H1 (cell line): ENCODE results near the gene FOSL2. TPM values are rescaled to one million over a fixed set of nuclear protein-coding genes. Genes with fewer than 3 reads are reported as not detected.

Experiments
- CTCF ChIA-PET: fragments of 300-600 bp; sonication (Branson Sonifier 250); formaldehyde crosslinking; loops from one replicate; lab custom pipeline; 2021; ENCODE audit not compliant: partially characterized antibody; lab: Charles Lee
- POLR2A ChIA-PET: fragments of 300-600 bp; sonication (Branson Sonifier 250); formaldehyde crosslinking; loops from one replicate; lab custom pipeline; 2021; ENCODE audit warnings: inconsistent platforms; ENCODE audit not compliant: partially characterized antibody; lab: Charles Lee
- DNase-seq, 2 experiments: peaks; one replicate each; pipeline versions ENCODE4 v3.0.0 to v3.0.0-alpha.2; 2010 to 2022; ENCODE audit warnings: low spot score in 2 of 2, low read depth in 1 of 2, mixed read lengths in 1 of 2
- FAIRE-seq: peaks from 2 replicates; lab custom pipeline; 2011; peaks lifted over from hg19 to GRCh38; lab: Jason Lieb, UNC
- H2AFZ ChIP-seq: 2 replicates; pipeline ENCODE4 v1.8.1; 2012; ENCODE audit warnings: low read length, inconsistent platforms
- H2AK5ac ChIP-seq: 2 replicates; pipeline ENCODE4 v1.6.1; 2013; ENCODE audit warnings: low read depth, low read length
- H2BK120ac ChIP-seq: replicated peaks from 2 replicates; pipeline ENCODE3; 2013; ENCODE audit warnings: low read depth, low read length, inconsistent platforms
- H2BK12ac ChIP-seq: 2 replicates; pipeline ENCODE4 v1.6.1; 2013; ENCODE audit warnings: low read depth, low read length
- H2BK15ac ChIP-seq: 2 replicates; pipeline ENCODE4 v1.6.1; 2013; ENCODE audit warnings: low read length
- H2BK20ac ChIP-seq: 2 replicates; pipeline ENCODE4 v1.6.1; 2013; ENCODE audit warnings: low read length
- H2BK5ac ChIP-seq: 2 replicates; pipeline ENCODE4 v1.6.1; 2013; ENCODE audit warnings: low read depth, low read length
- H3K14ac ChIP-seq: 2 replicates; pipeline ENCODE4 v1.6.1; 2013; ENCODE audit warnings: inconsistent platforms; ENCODE audit not compliant: insufficient read length
- H3K18ac ChIP-seq: 2 replicates; pipeline ENCODE4 v1.6.1; 2013; ENCODE audit warnings: low read length; ENCODE audit errors: extremely low read depth
- H3K23ac ChIP-seq: 2 replicates; pipeline ENCODE4 v1.6.1; 2013; ENCODE audit warnings: inconsistent platforms; ENCODE audit not compliant: insufficient read length
- H3K23me2 ChIP-seq: 2 replicates; pipeline ENCODE4 v1.6.1; 2013; ENCODE audit warnings: low read depth, low read length
- H3K27ac ChIP-seq: 2 replicates; pipeline ENCODE4 v1.6.1; 2011; ENCODE audit warnings: low read depth, low read length, inconsistent platforms
- H3K27me3 ChIP-seq, 4 experiments: replicated peaks in 1 of 4; 1 replicate in 1 of 4; 2 replicates in 3 of 4; pipeline versions ENCODE4 v1.6.1 to v1.8.1; 2011 to 2013; ENCODE audit warnings: low read length in 3 of 4, mild to moderate bottlenecking in 3 of 4, inconsistent platforms in 2 of 4, mixed read lengths in 2 of 4, moderate library complexity in 1 of 4; ENCODE audit not compliant: control insufficient read depth in 3 of 4, insufficient read depth in 3 of 4; ENCODE audit errors: extremely low read depth in 1 of 4
- H3K36me3 ChIP-seq, 4 experiments: 2 replicates each; pipeline versions ENCODE4 v1.6.1 to v1.8.1; 2011 to 2013; ENCODE audit warnings: mild to moderate bottlenecking in 4 of 4, low read length in 3 of 4, moderate library complexity in 2 of 4, control low read depth in 1 of 4, inconsistent platforms in 1 of 4; ENCODE audit not compliant: insufficient read depth in 4 of 4, control insufficient read depth in 2 of 4
- H3K4ac ChIP-seq: replicated peaks from 2 replicates; pipeline ENCODE3; 2013; ENCODE audit warnings: low read length, low read depth, mixed read lengths, inconsistent platforms; ENCODE audit not compliant: insufficient read length
- H3K4me1 ChIP-seq, 4 experiments: replicated peaks in 1 of 4; 1 replicate in 1 of 4; 2 replicates in 3 of 4; pipeline versions ENCODE4 v1.6.1 to v1.8.1; 2011 to 2013; ENCODE audit warnings: low read length in 3 of 4, inconsistent platforms in 2 of 4, mixed read lengths in 1 of 4; ENCODE audit not compliant: insufficient read depth in 4 of 4, control insufficient read depth in 3 of 4
- H3K4me2 ChIP-seq, 2 experiments: 2 replicates each; pipeline versions ENCODE4 v1.6.1 to v1.8.1; 2011 to 2013; ENCODE audit warnings: low read depth in 2 of 2, low read length in 2 of 2, control low read depth in 1 of 2, inconsistent platforms in 1 of 2, mild to moderate bottlenecking in 1 of 2; ENCODE audit not compliant: insufficient read depth in 1 of 2
- H3K4me3 ChIP-seq, 4 experiments: fragments of 200-600, 300-600 bp in 1 of 4; sonication (generic), shearing (Covaris generic), sonication (Bioruptor Twin) in 1 of 4; 2 replicates each; pipeline versions ENCODE4 v1.5.1 to v1.8.1; 2011 to 2016; ENCODE audit warnings: low read length in 4 of 4, low read depth in 3 of 4, control low read depth in 2 of 4, inconsistent platforms in 2 of 4, mild to moderate bottlenecking in 2 of 4, mixed read lengths in 1 of 4, moderate library complexity in 1 of 4; ENCODE audit not compliant: insufficient read depth in 2 of 4; ENCODE audit errors: extremely low read depth in 1 of 4
- H3K56ac ChIP-seq: replicated peaks from 2 replicates; pipeline ENCODE3; 2013; ENCODE audit warnings: low read depth, mild to moderate bottlenecking, mixed read lengths, low read length, inconsistent platforms; ENCODE audit not compliant: insufficient read length
- H3K79me1 ChIP-seq: 2 replicates; pipeline ENCODE4 v1.6.1; 2013; ENCODE audit warnings: low read depth, low read length, control low read depth
- H3K79me2 ChIP-seq, 2 experiments: 2 replicates each; pipeline versions ENCODE4 v1.6.1 to v1.8.1; 2012 to 2013; ENCODE audit warnings: low read length in 2 of 2, mild to moderate bottlenecking in 2 of 2, inconsistent platforms in 1 of 2; ENCODE audit not compliant: insufficient read depth in 2 of 2, control insufficient read depth in 1 of 2
- H3K9ac ChIP-seq, 4 experiments: replicated peaks in 1 of 4; 1 replicate in 1 of 4; 2 replicates in 3 of 4; pipeline versions ENCODE4 v1.6.1 to v1.8.1; 2011 to 2013; ENCODE audit warnings: low read depth in 3 of 4, low read length in 3 of 4, control low read depth in 2 of 4, mild to moderate bottlenecking in 2 of 4, moderate library complexity in 2 of 4, inconsistent platforms in 1 of 4; ENCODE audit errors: extremely low read depth in 1 of 4
- H3K9me3 ChIP-seq, 2 experiments: 2 replicates each; pipeline versions ENCODE4 v1.6.1 to v1.8.1; 2012 to 2013; ENCODE audit warnings: mild to moderate bottlenecking in 2 of 2, moderate library complexity in 2 of 2, control low read depth in 1 of 2, inconsistent platforms in 1 of 2, low read depth in 1 of 2, low read length in 1 of 2, mixed read lengths in 1 of 2; ENCODE audit not compliant: insufficient read depth in 2 of 2
- H4K20me1 ChIP-seq, 2 experiments: replicated peaks in 1 of 2; 2 replicates each; pipeline versions ENCODE3 to v1.8.1; 2011 to 2013; ENCODE audit warnings: inconsistent platforms in 2 of 2, low read length in 2 of 2, mild to moderate bottlenecking in 1 of 2; ENCODE audit not compliant: insufficient read depth in 2 of 2, control insufficient read depth in 1 of 2
- H4K5ac ChIP-seq: 2 replicates; pipeline ENCODE4 v1.6.1; 2013; ENCODE audit warnings: low read length, low read depth, mixed read lengths, inconsistent platforms; ENCODE audit not compliant: insufficient read length
- H4K8ac ChIP-seq: 2 replicates; pipeline ENCODE4 v1.8.0; 2013; ENCODE audit warnings: mild to moderate bottlenecking, moderate library complexity, low read length, inconsistent platforms; ENCODE audit not compliant: insufficient read depth; ENCODE audit errors: extremely low read depth
- H4K91ac ChIP-seq: replicated peaks from 2 replicates; pipeline ENCODE3; 2013; ENCODE audit warnings: low read length, mixed read lengths, inconsistent platforms; ENCODE audit not compliant: insufficient read length
- SP4 ChIP-seq: IDR thresholded peaks from 2 replicates; pipeline ENCODE4 v1.6.1; 2012; ENCODE audit warnings: low read length, inconsistent platforms
- WGBS, 2 experiments: shearing (Covaris generic) in 1 of 2; methylation state at CpG; one replicate each; pipeline versions ENCODE4 v1.1.6 to v1.1.7; 2013 to 2015; ENCODE audit warnings: low lambda C conversion rate in 2 of 2, mixed read lengths in 2 of 2, inconsistent platforms in 1 of 2, low coverage in 1 of 2, missing lambda C conversion rate in 1 of 2; ENCODE audit not compliant: insufficient replicate concordance in 2 of 2, insufficient coverage in 1 of 2, insufficient read length in 1 of 2; ENCODE audit errors: extremely low coverage in 1 of 2, missing lambda C conversion rate in 1 of 2; 5-methylcytosine and 5-hydroxymethylcytosine counted together
- polyA plus RNA-seq, 7 experiments: library from polyadenylated mRNA; depleted of rRNA in 3 of 7; stranded (reverse) in 5 of 7; unstranded in 2 of 7; fragments of >200 nt in 5 of 7; fragments of 200-250 nt in 2 of 7; gene quantifications; 1 replicate in 5 of 7; 2 replicates in 1 of 7; 4 replicates in 1 of 7; pipeline versions ENCODE4 v1.2.1 to v1.2.3, GENCODE V29; 2011 to 2013; ENCODE audit warnings: missing spikeins in 2 of 7, mixed read lengths in 2 of 7
- total RNA-seq: library from RNA; stranded (reverse); fragmentation: NEBNext Ultra II Directional; extraction: Animal tissue kit (Norgen Biotek cat#: 25700); gene quantifications from 2 replicates; pipeline ENCODE4 v1.2.1, GENCODE V29; 2021

Gene FOSL2
- total and polyA plus RNA-seq, 2 of the 8 experiments (the other 6 are each of a cell fraction or from before 2014, with no cell fraction given) = 1.5 to 4.5 TPM

DNA sequence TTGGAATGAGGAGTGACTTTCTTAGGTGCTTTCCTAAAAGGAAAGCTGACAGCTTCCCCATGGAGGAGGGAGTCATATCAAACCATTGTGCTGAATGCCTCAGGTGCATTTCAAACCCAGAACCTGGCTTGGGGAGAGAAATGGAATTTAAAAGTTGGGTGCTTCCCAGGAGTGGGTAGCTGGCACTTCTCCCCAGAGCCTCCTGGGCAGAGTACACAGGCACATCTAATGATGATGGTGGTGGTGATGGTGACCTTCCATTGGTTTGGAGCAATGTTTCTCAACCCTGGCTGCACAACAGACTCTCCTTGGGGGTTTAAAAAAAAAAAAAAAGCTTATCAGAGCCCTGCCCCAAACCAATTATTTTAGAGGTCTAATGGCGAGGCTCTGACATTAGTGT is 8.3 kb downstream of the FOSL2 start:
- Histone ChIP-seq H2BK120ac (no peak overlapping the region), H4K5ac (no peak overlapping the region), H3K23ac (no peak overlapping the region), H3K27me3 (no peaks in the 10 kb centered on the region), H2BK5ac (no peak overlapping the region), H3K9me3 (no peaks in the 10 kb centered on the region), H3K27ac (no peak overlapping the region), H3K79me2 (no peaks in the 10 kb centered on the region), H4K20me1 (peaks cover 3% of the 10 kb centered on the region in 2 experiments), H3K4me1 (no peaks in the 10 kb centered on the region; a peak in 1 of 7 replicates), H4K91ac (no peak overlapping the region), H3K9ac (no peak overlapping the region), H3K4me2 (no peak overlapping the region), H3K56ac (no peak overlapping the region), H2BK20ac (no peak overlapping the region), H2AK5ac (no peak overlapping the region), H2BK12ac (no peak overlapping the region), H3K4me3 (no peak overlapping the region), H4K8ac (no peak overlapping the region), H3K14ac (no peak overlapping the region), H3K23me2 (no peaks in the 10 kb centered on the region), H2AFZ (no peak overlapping the region), H3K79me1 (no peaks in the 10 kb centered on the region; the same call in 1 of the 2 replicates), H2BK15ac (no peak overlapping the region), H3K18ac (no peak overlapping the region), H3K36me3 (no peaks in the 10 kb centered on the region; a peak in 2 of 8 replicates), H3K4ac (no peak overlapping the region)
- no peak for DNase-seq
- WGBS, 2 experiments = 100% methylated on average over 1 of the region's 1 CpG; no CpG with 5 or more reads in 1 of the 2 experiments
- POLR2A ChIA-PET = interaction anchor here (0.9 to 2.0 kb wide), 3 partner anchors 10 to 12 kb away, joined by 3 to 4 read pairs (median 4); no protein-coding TSS in a partner anchor
- FAIRE-seq = no peak
- CTCF ChIA-PET = interaction anchor here (0.7 to 3.9 kb wide), 9 partner anchors 11 to 697 kb away, joined by 3 to 28 read pairs (median 4); no protein-coding TSS in a partner anchor
- TF ChIP-seq SP4 = no peak
